H9 (cell line): ENCODE measurements around the gene ANO2. TPM values are rescaled to one million over a fixed set of nuclear protein-coding genes. Genes with fewer than 3 reads are reported as not detected.

Source experiments
- DNase-seq: peaks from one replicate; pipeline ENCODE4 v3.0.0-alpha.2; 2017
- H2AFZ ChIP-seq: one replicate; pipeline ENCODE4 v1.6.1; 2013; ENCODE audit warnings: mild to moderate bottlenecking, low read length, control low read depth, moderate library complexity
- H2AK5ac ChIP-seq: 2 replicates; pipeline ENCODE4 v1.6.1; 2013; ENCODE audit warnings: low read length, control low read depth, mixed read lengths; ENCODE audit not compliant: insufficient read length
- H2BK120ac ChIP-seq: one replicate; pipeline ENCODE4 v1.6.1; 2013; ENCODE audit warnings: low read depth, mild to moderate bottlenecking, low read length, control low read depth, inconsistent platforms; ENCODE audit not compliant: poor library complexity, severe bottlenecking
- H2BK12ac ChIP-seq: 2 replicates; pipeline ENCODE4 v1.6.1; 2013; ENCODE audit warnings: low read length, control low read depth, mixed read lengths, low read depth; ENCODE audit not compliant: insufficient read length
- H2BK15ac ChIP-seq: 2 replicates; pipeline ENCODE4 v1.6.1; 2013; ENCODE audit warnings: low read depth, low read length, control low read depth
- H2BK20ac ChIP-seq: one replicate; pipeline ENCODE4 v1.6.1; 2013; ENCODE audit warnings: low read depth, mild to moderate bottlenecking, low read length, control low read depth, inconsistent platforms; ENCODE audit not compliant: poor library complexity, severe bottlenecking
- H2BK5ac ChIP-seq: 2 replicates; pipeline ENCODE4 v1.6.1; 2013; ENCODE audit warnings: low read length, control low read depth, mixed read lengths; ENCODE audit not compliant: insufficient read length
- H3K14ac ChIP-seq: 2 replicates; pipeline ENCODE4 v1.6.1; 2013; ENCODE audit warnings: low read length, control low read depth; ENCODE audit not compliant: insufficient read depth
- H3K18ac ChIP-seq: 2 replicates; pipeline ENCODE4 v1.6.1; 2013; ENCODE audit warnings: low read depth, mild to moderate bottlenecking, mixed read lengths, low read length, control low read depth; ENCODE audit not compliant: insufficient read length
- H3K23ac ChIP-seq: 2 replicates; pipeline ENCODE4 v1.6.1; 2013; ENCODE audit warnings: low read length, control low read depth, mixed read lengths, low read depth; ENCODE audit not compliant: insufficient read length
- H3K23me2 ChIP-seq: 2 replicates; pipeline ENCODE4 v1.6.1; 2013; ENCODE audit warnings: low read depth, mild to moderate bottlenecking, mixed read lengths, low read length, control low read depth; ENCODE audit not compliant: insufficient read length, poor library complexity, severe bottlenecking
- H3K27ac ChIP-seq: 2 replicates; pipeline ENCODE4 v1.5.1; 2013; ENCODE audit warnings: low read length, control low read depth, mixed read lengths, low read depth; ENCODE audit not compliant: insufficient read length
- H3K27me3 ChIP-seq: 2 replicates; pipeline ENCODE4 v1.6.1; 2013; ENCODE audit warnings: low read length, control low read depth, inconsistent platforms; ENCODE audit not compliant: insufficient read depth
- H3K4ac ChIP-seq: 2 replicates; pipeline ENCODE4 v1.6.1; 2013; ENCODE audit warnings: low read depth, mild to moderate bottlenecking, control low read depth, inconsistent platforms, low read length, moderate library complexity
- H3K4me1 ChIP-seq: 2 replicates; pipeline ENCODE4 v1.6.1; 2013; ENCODE audit warnings: low read length, control low read depth, inconsistent platforms; ENCODE audit not compliant: insufficient read depth
- H3K4me2 ChIP-seq: 2 replicates; pipeline ENCODE4 v1.6.1; 2013; ENCODE audit warnings: low read length, control low read depth, mixed read lengths; ENCODE audit not compliant: insufficient read length, insufficient read depth
- H3K56ac ChIP-seq: 2 replicates; pipeline ENCODE4 v1.6.1; 2013; ENCODE audit warnings: low read depth, mild to moderate bottlenecking, mixed read lengths, low read length, control low read depth; ENCODE audit not compliant: insufficient read length
- H3K79me1 ChIP-seq: 2 replicates; pipeline ENCODE4 v1.6.1; 2013; ENCODE audit warnings: low read depth, mild to moderate bottlenecking, moderate library complexity, low read length, control low read depth, inconsistent platforms; ENCODE audit not compliant: insufficient read depth, poor library complexity, severe bottlenecking
- H3K79me2 ChIP-seq: 2 replicates; pipeline ENCODE4 v1.6.1; 2013; ENCODE audit warnings: low read length, control low read depth, inconsistent platforms; ENCODE audit not compliant: insufficient read depth
- H3K9ac ChIP-seq: 2 replicates; pipeline ENCODE4 v1.6.1; 2013; ENCODE audit warnings: low read length, control low read depth, mixed read lengths; ENCODE audit not compliant: insufficient read length; ENCODE audit errors: extremely low read depth
- H3K9me3 ChIP-seq: one replicate; pipeline ENCODE4 v1.6.1; 2013; ENCODE audit warnings: low read depth, low read length, inconsistent platforms; ENCODE audit not compliant: control insufficient read depth
- H3T11ph ChIP-seq: one replicate; pipeline ENCODE4 v1.6.1; 2013; ENCODE audit warnings: mild to moderate bottlenecking, low read length, control low read depth, inconsistent platforms
- H4K20me1 ChIP-seq: one replicate; pipeline ENCODE4 v1.6.1; 2013; ENCODE audit not compliant: control insufficient read depth, insufficient read length, insufficient read depth
- H4K5ac ChIP-seq: 2 replicates; pipeline ENCODE4 v1.6.1; 2013; ENCODE audit warnings: low read depth, mild to moderate bottlenecking, mixed read lengths, low read length, control low read depth; ENCODE audit not compliant: insufficient read length
- H4K8ac ChIP-seq: replicated peaks from 2 replicates; pipeline ENCODE4 v1.6.1; 2013; ENCODE audit warnings: low read length, control low read depth, mixed read lengths, low read depth; ENCODE audit not compliant: insufficient read length
- H4K91ac ChIP-seq: 2 replicates; pipeline ENCODE4 v1.6.1; 2013; ENCODE audit warnings: low read depth, mild to moderate bottlenecking, moderate library complexity, mixed read lengths, low read length, control low read depth; ENCODE audit not compliant: insufficient read length
- H3K27ac Mint-ChIP-seq, 3 experiments: 2 replicates in 2 of 3; 3 replicates in 1 of 3; pipeline ENCODE4 v1.8.0; 2020 to 2021; ENCODE audit warnings: mixed read lengths in 3 of 3, mild to moderate bottlenecking in 1 of 3, moderate library complexity in 1 of 3
- H3K27me3 Mint-ChIP-seq: 2 replicates; pipeline ENCODE4 v1.8.0; 2021; ENCODE audit warnings: low read depth, mild to moderate bottlenecking, moderate library complexity, mixed read lengths
- H3K36me3 Mint-ChIP-seq, 3 experiments: 2 replicates in 2 of 3; 3 replicates in 1 of 3; pipeline ENCODE4 v1.8.0; 2020 to 2021; ENCODE audit warnings: low read depth in 3 of 3, mixed read lengths in 3 of 3; ENCODE audit not compliant: insufficient read depth in 1 of 3
- H3K4me1 Mint-ChIP-seq, 2 experiments: 2 replicates each; pipeline ENCODE4 v1.8.0; 2020; ENCODE audit warnings: mixed read lengths in 2 of 2
- H3K4me3 Mint-ChIP-seq, 2 experiments: 2 replicates in 1 of 2; 3 replicates in 1 of 2; pipeline ENCODE4 v1.8.0; 2020 to 2021; ENCODE audit warnings: mild to moderate bottlenecking in 2 of 2, mixed read lengths in 2 of 2, moderate library complexity in 1 of 2
- H3K9me3 Mint-ChIP-seq, 2 experiments: 2 replicates in 1 of 2; 3 replicates in 1 of 2; pipeline ENCODE4 v1.8.0; 2020; ENCODE audit warnings: mild to moderate bottlenecking in 2 of 2, mixed read lengths in 2 of 2, moderate library complexity in 1 of 2
- WGBS: extraction: QIAGEN DNeasy Blood & Tissue Kit; methylation state at CpG from one replicate; pipeline ENCODE4 v1.1.7; 2013; ENCODE audit warnings: missing lambda C conversion rate, low lambda C conversion rate, mixed read lengths; ENCODE audit not compliant: insufficient read length; ENCODE audit errors: extremely low coverage; 5-methylcytosine and 5-hydroxymethylcytosine counted together
- total RNA-seq: library from RNA; stranded (reverse); gene quantifications from 2 replicates; pipeline ENCODE4 v1.2.1, GENCODE V29; 2021
- TF ChIP-seq, protein P1 (sequence below): fragments of 200-600 bp; sonication (generic); conservative IDR thresholded peaks from 3 replicates; pipeline ENCODE4 v1.8.0; 2021; ENCODE audit warnings: antibody characterized with exemption, mild to moderate bottlenecking

The ANO2 gene
- total RNA-seq, 1 experiment from 2014 or later: 3.8 TPM

DNA sequence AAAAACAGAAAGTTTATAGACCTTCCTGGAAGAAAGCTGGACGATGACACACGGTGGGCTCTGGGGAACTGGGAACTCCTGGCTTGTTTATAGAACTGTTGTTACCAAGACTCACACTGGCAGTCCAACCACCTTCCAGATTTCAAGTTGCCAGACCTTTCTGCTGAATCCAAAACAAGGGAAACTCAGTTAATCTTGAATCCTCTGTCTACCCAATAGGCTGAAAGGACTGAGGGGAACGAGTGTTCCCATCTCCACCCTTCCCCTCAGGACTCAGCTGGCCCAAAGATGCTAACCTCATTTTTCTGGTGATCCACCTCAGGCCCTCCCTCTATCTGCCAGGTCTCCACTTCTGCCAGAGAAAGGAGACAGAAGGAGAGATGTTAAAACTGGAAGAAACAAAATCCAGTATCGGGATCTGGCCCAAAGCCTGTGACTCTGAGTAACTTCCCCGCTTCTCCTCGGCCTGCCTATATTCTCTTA, 231.4 kb downstream of the ANO2 start:
- Histone ChIP-seq H3K4me2 (no peak overlapping the region), H4K8ac (no peak overlapping the region), H3K79me2 (no peaks in the 10 kb centered on the region), H4K5ac (no peak overlapping the region), H3K14ac (no peak overlapping the region), H2BK5ac (no peak overlapping the region), H3K4ac (no peak overlapping the region), H4K20me1 (no peaks in the 10 kb centered on the region), H3K56ac (no peak overlapping the region), H3K23me2 (no peaks in the 10 kb centered on the region), H4K91ac (no peak overlapping the region), H3K9me3 (no peaks in the 10 kb centered on the region), H2AFZ (no peak overlapping the region), H3T11ph (no peak overlapping the region), H3K27me3 (no peaks in the 10 kb centered on the region), H3K23ac (no peak overlapping the region), H2BK15ac (no peak overlapping the region), H2BK12ac (no peak overlapping the region), H3K79me1 (no peaks in the 10 kb centered on the region), H2BK120ac (no peak overlapping the region), H3K27ac (no peak overlapping the region), H3K9ac (no peak overlapping the region), H3K4me1 (no peaks in the 10 kb centered on the region), H2BK20ac (no peak overlapping the region), H2AK5ac (no peak overlapping the region), H3K18ac (no peak overlapping the region)
- no CpG with 5 or more reads among the region's 6 CpGs for WGBS
- peaks cover 4 to 6% of the 10 kb centered on the region in 2 experiments; a peak in 2 of 4 replicates for H3K4me1 Mint-ChIP-seq
- TF ChIP-seq, protein P1, sequence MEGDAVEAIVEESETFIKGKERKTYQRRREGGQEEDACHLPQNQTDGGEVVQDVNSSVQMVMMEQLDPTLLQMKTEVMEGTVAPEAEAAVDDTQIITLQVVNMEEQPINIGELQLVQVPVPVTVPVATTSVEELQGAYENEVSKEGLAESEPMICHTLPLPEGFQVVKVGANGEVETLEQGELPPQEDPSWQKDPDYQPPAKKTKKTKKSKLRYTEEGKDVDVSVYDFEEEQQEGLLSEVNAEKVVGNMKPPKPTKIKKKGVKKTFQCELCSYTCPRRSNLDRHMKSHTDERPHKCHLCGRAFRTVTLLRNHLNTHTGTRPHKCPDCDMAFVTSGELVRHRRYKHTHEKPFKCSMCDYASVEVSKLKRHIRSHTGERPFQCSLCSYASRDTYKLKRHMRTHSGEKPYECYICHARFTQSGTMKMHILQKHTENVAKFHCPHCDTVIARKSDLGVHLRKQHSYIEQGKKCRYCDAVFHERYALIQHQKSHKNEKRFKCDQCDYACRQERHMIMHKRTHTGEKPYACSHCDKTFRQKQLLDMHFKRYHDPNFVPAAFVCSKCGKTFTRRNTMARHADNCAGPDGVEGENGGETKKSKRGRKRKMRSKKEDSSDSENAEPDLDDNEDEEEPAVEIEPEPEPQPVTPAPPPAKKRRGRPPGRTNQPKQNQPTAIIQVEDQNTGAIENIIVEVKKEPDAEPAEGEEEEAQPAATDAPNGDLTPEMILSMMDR: no peak
- no peaks in the 10 kb centered on the region for H3K9me3 Mint-ChIP-seq
- H3K27ac Mint-ChIP-seq: no peak overlapping the region
- H3K27me3 Mint-ChIP-seq: peaks cover 8% of the 10 kb centered on the region
- H3K36me3 Mint-ChIP-seq: no peaks in the 10 kb centered on the region; a peak in 1 of 7 replicates
- no peak overlapping the region for H3K4me3 Mint-ChIP-seq
- DNase-seq: peak; percentile 6
